ENCODE measurements around the gene THBS1.

THBS1 gene

GRCh38 chr15:39555885-39556284, 25.0 kb upstream of the THBS1 start:
- no peak overlapping the region for H3K9ac ChIP-seq (ENCODE audit: low read length)
- H3K4me3 ChIP-seq (ENCODE audit: low read depth, low read length, poor library complexity, severe bottlenecking): no peak overlapping the region
- 0 out of 2 replicates have a peak, but pooled peaks cover 4% of the 10 kb centered on the region for H3K27me3 ChIP-seq (ENCODE audit: insufficient read depth, low read length)
- H3K4me1 ChIP-seq (ENCODE audit: insufficient read depth, low read length, severe bottlenecking): no peaks in the 10 kb centered on the region
- no peak overlapping the region for H3K27ac ChIP-seq (ENCODE audit: low read depth, low read length, poor library complexity, severe bottlenecking)
- no peaks in the 10 kb centered on the region for H3K79me2 ChIP-seq (ENCODE audit: insufficient read depth, low read length)
- no peak overlapping the region for H3K4me2 ChIP-seq (ENCODE audit: low read length)
- H3K9me3 ChIP-seq (ENCODE audit: low read length): no peaks in the 10 kb centered on the region
- H3K9me2 ChIP-seq (ENCODE audit: low read depth, low read length): no peaks in the 10 kb centered on the region
- no peak overlapping the region for H2AFZ ChIP-seq (ENCODE audit: low read length)
- no peak for TF ChIP-seq EZH2 (IDR thresholded peaks at IDR 0.05; ENCODE audit: borderline replicate concordance, low read length)
- TF ChIP-seq CTCF (IDR thresholded peaks at IDR 0.05; ENCODE audit: low read length): no peak
- H3K36me3 ChIP-seq (ENCODE audit: insufficient read depth, low read length): no peaks in the 10 kb centered on the region
- no peaks in the 10 kb centered on the region for H4K20me1 ChIP-seq (ENCODE audit: insufficient read depth, low read length)
- H3F3A ChIP-seq (ENCODE audit: insufficient read depth, low read length): no peaks in the 10 kb centered on the region

DNA sequence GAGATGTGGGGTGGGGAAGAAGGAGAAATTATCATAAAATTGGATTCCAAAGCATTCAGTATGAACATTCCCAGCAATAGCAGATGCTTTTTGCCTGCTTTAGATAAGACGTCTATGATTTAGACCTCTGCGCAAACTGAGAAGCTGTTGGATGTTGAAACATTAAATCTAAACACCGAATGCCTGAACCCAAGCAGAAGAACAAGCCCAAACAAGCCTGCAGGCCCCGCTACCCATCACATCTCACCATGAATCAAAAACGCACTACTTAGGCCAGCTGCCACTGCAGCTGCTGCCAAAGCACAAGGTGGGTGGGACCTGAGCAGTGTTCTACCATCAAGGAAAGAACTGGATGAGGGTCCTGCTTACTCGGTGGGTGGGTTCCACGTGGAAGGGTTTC, 24.4 kb upstream of the THBS1 start:
- no peaks in the 10 kb centered on the region for H4K20me1 ChIP-seq (ENCODE audit: insufficient read depth, low read length)
- no peaks in the 10 kb centered on the region for H3K79me2 ChIP-seq (ENCODE audit: insufficient read depth, low read length)
- H3K27me3 ChIP-seq (ENCODE audit: insufficient read depth, low read length): 0 out of 2 replicates have a peak, but pooled peaks cover 4% of the 10 kb centered on the region
- H3K9me3 ChIP-seq (ENCODE audit: low read length): no peaks in the 10 kb centered on the region
- H3K9ac ChIP-seq (ENCODE audit: low read length): no peak overlapping the region
- no peak overlapping the region for H2AFZ ChIP-seq (ENCODE audit: low read length)
- no peak overlapping the region for H3K4me2 ChIP-seq (ENCODE audit: low read length)
- no peak overlapping the region for H3K27ac ChIP-seq (ENCODE audit: low read depth, low read length, poor library complexity, severe bottlenecking)
- H3K4me3 ChIP-seq (ENCODE audit: low read depth, low read length, poor library complexity, severe bottlenecking): no peak overlapping the region
- no peaks in the 10 kb centered on the region for H3K4me1 ChIP-seq (ENCODE audit: insufficient read depth, low read length, severe bottlenecking)
- TF ChIP-seq CTCF (IDR thresholded peaks at IDR 0.05; ENCODE audit: low read length) (no peak), EZH2 (IDR thresholded peaks at IDR 0.05; ENCODE audit: borderline replicate concordance, low read length) (no peak)
- H3F3A ChIP-seq (ENCODE audit: insufficient read depth, low read length): no peaks in the 10 kb centered on the region
- H3K36me3 ChIP-seq (ENCODE audit: insufficient read depth, low read length): no peaks in the 10 kb centered on the region
- H3K9me2 ChIP-seq (ENCODE audit: low read depth, low read length): no peaks in the 10 kb centered on the region

DNA sequence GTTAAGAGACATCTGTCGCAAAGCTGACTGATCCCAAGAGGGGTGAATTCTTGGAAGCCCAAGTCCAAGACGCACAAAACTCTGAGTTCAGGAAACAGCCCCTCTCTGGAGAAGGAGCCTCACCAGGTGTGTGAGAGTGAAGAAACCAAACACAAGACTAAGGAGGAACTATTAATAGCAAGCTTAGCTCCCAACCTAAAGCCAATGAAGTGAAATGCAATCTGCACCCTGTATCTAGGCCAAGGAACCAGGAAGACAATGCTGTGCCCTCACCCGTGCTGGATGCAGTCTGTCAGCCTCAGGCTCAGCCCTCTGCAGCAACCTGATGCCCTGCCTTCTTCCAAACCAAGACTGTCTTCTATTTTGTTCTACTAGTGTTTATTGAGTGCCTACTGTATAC, 22.5 kb upstream of the THBS1 start:
- Histone ChIP-seq H3K9me2 (ENCODE audit: low read depth, low read length) (no peaks in the 10 kb centered on the region), H4K20me1 (ENCODE audit: insufficient read depth, low read length) (no peaks in the 10 kb centered on the region), H2AFZ (ENCODE audit: low read length) (no peak overlapping the region), H3K4me3 (ENCODE audit: low read depth, low read length, poor library complexity, severe bottlenecking) (no peak overlapping the region), H3F3A (ENCODE audit: insufficient read depth, low read length) (no peaks in the 10 kb centered on the region), H3K4me1 (ENCODE audit: insufficient read depth, low read length, severe bottlenecking) (no peaks in the 10 kb centered on the region), H3K79me2 (ENCODE audit: insufficient read depth, low read length) (no peaks in the 10 kb centered on the region), H3K27ac (ENCODE audit: low read depth, low read length, poor library complexity, severe bottlenecking) (no peak overlapping the region), H3K4me2 (ENCODE audit: low read length) (no peak overlapping the region), H3K27me3 (ENCODE audit: insufficient read depth, low read length) (0 out of 2 replicates have a peak, but pooled peaks cover 4% of the 10 kb centered on the region), H3K36me3 (ENCODE audit: insufficient read depth, low read length) (no peaks in the 10 kb centered on the region), H3K9ac (ENCODE audit: low read length) (no peak overlapping the region), H3K9me3 (ENCODE audit: low read length) (no peaks in the 10 kb centered on the region)
- TF ChIP-seq CTCF (IDR thresholded peaks at IDR 0.05; ENCODE audit: low read length) (no peak), EZH2 (IDR thresholded peaks at IDR 0.05; ENCODE audit: borderline replicate concordance, low read length) (no peak)
